Measurements from ENCODE around the gene SMARCAD1.
"Not testable (repeated sequence)": the region's sequence is repeated elsewhere in the genome, so short reads cannot be mapped to it uniquely, and the experiment has no call there.

The SMARCAD1 gene

GRCh38 chr4:94232519-94232918 is 24.9 kb downstream of the SMARCAD1 start:
- DNase-seq (ENCODE audit: low read depth in 2 of 2) = no peak

DNA sequence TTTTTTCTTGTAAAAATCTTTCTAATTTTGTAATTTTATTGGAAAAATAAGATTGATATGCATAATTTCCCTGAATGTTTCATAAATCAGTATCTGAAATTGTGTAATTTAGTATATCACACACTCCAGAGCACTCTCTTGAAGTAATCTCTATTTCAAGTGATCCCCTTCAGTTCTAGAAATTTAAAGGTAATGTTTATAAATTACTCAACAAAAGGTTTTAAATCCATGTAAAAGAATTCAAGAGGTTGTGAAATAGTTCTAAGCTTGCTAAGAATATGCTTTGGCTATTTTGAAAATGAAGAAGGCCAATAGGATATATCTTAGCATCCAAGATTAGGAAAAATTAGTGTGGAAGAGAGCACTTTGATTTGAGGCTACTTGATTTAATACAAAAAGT is 28.2 kb downstream of the SMARCAD1 start:
- DNase-seq (ENCODE audit: low read depth in 2 of 2) = no peak

GRCh38 chr4:94237271-94237670 is 29.6 kb downstream of the SMARCAD1 start:
- no peak for DNase-seq (ENCODE audit: low read depth in 2 of 2)

DNA sequence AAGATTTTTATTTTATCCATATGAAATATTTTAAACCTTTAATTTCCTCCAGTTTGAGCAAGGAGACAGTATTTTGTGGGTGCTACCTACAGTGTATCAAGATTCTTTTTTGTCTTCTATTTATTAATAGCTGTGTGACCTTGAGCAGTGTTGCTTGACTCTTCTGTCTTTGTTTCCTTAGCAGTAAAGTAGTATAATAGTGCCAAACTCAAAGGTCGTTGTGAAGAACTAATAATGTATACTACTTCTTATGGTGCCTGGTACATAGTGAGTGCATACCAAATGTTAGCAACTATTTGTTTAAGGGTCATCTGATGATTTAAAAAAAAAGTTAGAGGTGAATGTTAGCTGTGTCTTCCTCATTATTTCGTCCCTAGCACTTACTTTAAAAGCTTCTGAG is 30.5 kb downstream of the SMARCAD1 start:
- DNase-seq (ENCODE audit: low read depth in 2 of 2) = no peak

DNA sequence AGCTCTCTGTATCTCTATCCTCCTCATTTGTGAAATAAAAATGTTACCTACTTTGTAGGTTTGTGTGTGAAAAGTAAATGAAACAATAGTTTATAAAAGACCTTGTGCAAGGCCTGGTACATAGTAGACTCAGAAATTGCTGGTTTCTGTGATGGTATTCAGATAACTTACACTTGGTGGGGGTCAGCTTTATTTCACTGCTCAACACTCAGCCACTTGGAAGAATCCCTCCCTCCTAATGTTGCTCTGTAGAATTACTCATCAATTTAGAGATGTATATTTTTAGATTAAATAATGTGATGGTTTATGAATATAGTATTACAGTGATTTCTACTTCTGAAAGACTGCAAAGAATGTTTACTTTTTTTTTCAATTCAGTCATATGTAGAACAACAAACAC is 32.7 kb downstream of the SMARCAD1 start:
- DNase-seq (ENCODE audit: low read depth in 2 of 2) = no peak

DNA sequence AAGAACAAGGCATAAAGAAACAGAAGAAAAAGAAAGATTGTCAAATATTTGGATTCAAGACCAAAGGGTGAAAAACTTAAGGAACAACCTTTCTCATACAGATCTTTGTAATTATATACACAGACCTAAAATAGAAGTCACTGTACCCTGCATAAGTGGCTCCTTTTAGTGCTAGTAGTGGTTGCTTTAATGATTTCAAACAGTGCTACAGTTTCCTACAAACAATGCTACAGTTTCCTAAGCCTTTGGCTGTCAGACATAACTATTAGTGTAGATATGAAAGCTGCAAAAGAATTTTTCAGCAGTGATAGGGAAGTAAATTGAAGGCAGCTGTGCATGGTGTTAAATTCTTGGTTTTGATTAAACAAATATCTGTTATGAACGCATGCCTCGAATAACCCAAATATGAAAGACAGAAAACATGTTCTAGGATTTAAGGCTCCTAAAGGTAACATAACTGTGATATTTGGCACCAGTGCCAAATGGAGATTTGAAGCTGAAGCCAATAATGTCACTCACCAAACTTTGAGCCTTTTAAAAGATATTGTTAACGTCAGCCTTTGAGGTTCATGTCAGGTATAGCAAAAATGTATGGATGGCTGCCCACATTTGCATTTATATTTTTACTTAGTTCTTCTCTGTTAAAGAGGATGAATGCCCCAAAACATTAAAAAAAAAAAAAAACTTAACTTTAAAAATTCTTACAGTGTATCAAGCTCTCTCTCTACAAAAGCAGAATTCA is 36.6 kb downstream of the SMARCAD1 start:
- no peak for DNase-seq (ENCODE audit: low read depth in 2 of 2)

- no peak for DNase-seq (ENCODE audit: low read depth in 2 of 2)
Observed at GRCh38 chr4:94244829-94245185, 37.1 kb downstream of the SMARCAD1 start.

DNA sequence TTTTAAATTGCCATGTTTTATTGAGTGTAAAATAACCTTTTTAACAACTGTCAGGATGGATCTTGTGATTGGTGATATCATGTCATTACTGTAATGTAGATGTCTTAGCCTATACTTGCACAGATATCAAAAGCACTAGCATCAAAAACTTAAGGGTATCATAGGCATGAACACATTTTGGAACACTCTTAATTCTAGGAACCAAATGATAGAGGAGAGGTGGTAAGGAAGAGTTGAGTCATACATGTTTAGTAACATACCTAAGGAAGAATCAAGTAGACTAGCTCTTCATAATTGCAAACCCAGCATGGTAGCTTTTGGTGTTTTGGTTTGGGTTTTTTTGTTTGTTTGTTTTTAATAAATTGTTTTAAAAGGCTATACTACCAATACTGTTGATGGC is 43.4 kb downstream of the SMARCAD1 start:
- DNase-seq (ENCODE audit: low read depth in 2 of 2) = no peak

DNA sequence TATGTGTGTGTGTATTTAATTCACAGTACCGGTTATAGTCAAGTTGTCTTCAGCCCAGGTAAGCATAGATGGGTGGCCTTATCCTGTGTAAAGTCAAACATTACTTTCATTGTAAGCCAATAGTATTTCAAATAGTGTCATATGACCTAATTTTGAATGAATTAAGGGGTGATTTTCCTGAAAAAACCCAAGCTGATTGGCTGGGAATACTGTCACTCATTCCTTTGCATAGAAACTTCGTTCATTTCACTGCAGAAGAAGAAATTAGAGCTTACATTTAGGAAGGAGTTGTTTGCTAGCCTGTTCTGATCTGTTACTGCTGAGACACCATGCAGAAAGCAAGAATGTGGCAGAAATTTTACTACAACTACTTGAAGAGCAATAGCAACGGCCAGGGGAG is 45.4 kb downstream of the SMARCAD1 start:
- DNase-seq (ENCODE audit: low read depth in 2 of 2) = no peak

DNA sequence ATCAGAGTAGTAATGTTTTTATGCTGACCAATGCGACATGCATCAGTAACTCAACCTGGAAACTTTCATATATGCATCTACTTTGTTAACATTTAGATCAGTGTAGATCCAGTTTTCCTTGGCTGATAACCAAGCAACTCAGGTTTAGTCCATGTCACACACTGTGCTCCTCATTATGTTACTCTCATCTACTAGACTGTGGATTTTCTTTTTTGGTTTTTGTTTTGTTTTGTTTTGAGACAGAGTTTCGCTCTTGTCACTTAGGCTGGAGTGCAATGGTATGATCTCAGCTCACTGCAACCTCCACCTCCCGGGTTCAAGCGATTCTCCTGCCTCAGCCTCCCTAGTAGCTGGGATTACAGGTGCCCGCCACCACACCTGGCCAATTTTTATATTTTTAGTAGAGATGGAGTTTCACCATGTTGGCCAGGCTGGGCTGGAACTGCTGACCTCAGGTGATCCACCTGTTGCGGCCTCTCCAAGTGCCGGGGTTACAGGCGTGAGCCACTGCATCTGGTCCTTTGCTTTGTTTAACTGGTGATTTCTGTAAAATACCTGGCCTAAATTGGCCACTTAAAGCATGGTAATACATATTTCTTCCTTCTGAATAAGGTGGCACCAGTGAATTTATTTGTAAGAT is 48.6 kb downstream of the SMARCAD1 start:
- no peak for DNase-seq (ENCODE audit: low read depth in 2 of 2)

- DNase-seq (ENCODE audit: low read depth in 2 of 2) = no peak
Observed at GRCh38 chr4:94256828-94257227, 49.2 kb downstream of the SMARCAD1 start.

GRCh38 chr4:94262163-94263016 is 54.7 kb downstream of the SMARCAD1 start:
- no peak for DNase-seq (ENCODE audit: low read depth in 2 of 2)

DNA sequence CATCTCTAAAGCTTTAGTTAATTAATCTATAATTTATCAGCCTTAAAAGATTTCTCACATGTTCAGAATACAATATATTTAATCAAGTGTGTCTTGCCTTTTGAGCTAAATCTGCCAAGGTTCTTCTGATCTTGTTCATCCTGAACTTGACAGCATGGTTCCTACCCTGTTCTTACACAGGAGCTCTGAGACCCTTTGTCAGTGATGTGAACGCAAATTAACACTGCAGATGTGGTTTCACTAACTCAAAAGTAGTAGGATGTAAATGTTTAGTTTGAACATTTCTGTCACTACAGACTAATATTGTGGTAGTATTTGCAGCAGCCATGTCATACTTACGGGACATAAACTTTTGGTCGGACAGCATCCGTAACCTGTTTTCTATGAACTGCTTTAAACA is 59.4 kb downstream of the SMARCAD1 start:
- DNase-seq (ENCODE audit: low read depth in 2 of 2) = no peak

GRCh38 chr4:94271248-94271647 is 63.6 kb downstream of the SMARCAD1 start:
- DNase-seq (ENCODE audit: low read depth in 2 of 2) = no peak

DNA sequence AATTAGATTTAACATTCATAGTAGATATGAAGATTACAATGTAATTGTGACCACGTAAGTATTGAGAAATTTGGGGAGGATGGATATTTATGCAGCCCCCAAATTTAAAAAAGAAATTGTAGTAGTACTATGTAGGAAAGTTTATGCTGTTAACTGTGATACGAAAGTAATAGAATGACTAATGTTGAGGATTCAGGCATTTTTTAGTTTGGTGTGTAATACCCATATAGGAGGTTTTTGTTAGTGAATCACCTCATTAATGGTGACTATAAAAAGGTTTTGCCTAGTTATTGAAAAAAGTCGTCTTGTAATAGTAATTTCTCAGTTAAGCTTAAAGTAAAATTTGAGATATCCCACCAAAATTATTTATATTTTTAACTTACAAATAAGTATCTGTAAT is 67.2 kb downstream of the SMARCAD1 start:
- DNase-seq (ENCODE audit: low read depth in 2 of 2) = no peak

- no peak for DNase-seq (ENCODE audit: low read depth in 2 of 2)
Observed at GRCh38 chr4:94276204-94276603, 68.5 kb downstream of the SMARCAD1 start.

DNA sequence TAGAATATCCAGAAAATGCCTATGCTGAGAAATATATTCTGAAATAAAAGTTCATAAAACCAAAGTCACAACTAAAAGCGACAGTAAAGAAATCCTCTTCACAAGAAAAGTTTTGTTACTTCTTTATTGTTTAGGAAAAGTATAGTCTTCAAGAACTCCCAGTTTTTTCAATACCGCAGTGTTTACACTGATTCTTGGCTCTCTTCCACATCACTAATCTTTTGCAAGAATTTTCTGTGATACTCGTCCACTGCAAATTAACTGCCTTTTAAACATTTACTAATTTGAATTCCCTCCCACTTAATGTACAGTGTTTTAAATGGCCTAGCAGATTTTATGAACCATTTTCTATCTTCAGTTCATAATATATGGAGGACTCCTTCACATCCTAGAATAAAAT is 69.9 kb downstream of the SMARCAD1 start:
- no peak for DNase-seq (ENCODE audit: low read depth in 2 of 2)

GRCh38 chr4:94278781-94279180 is 71.1 kb downstream of the SMARCAD1 start:
- no peak for DNase-seq (ENCODE audit: low read depth in 2 of 2)

- no peak for DNase-seq (ENCODE audit: low read depth in 2 of 2)
Observed at GRCh38 chr4:94284889-94285288, 77.2 kb downstream of the SMARCAD1 start.

- no peak for DNase-seq (ENCODE audit: low read depth in 2 of 2)
Observed at GRCh38 chr4:94285666-94286065, 78.0 kb downstream of the SMARCAD1 start.

- no peak for DNase-seq (ENCODE audit: low read depth in 2 of 2)
Observed at GRCh38 chr4:94290245-94290644, 82.6 kb downstream of the SMARCAD1 start.

- DNase-seq (ENCODE audit: low read depth in 2 of 2) = not testable (repeated sequence)
Observed at GRCh38 chr4:94293981-94294380, 86.3 kb downstream of the SMARCAD1 start.

- not testable (repeated sequence) for DNase-seq (ENCODE audit: low read depth in 2 of 2)
Observed at GRCh38 chr4:94295473-94295872, 87.8 kb downstream of the SMARCAD1 start.
